Liver (tissue), 3 donors: ENCODE results near the gene BPHL.

Source experiments
- ATF3 ChIP-seq: IDR thresholded peaks from 2 replicates; pipeline ENCODE4 v1.6.1; 2016; ENCODE audit warnings: antibody characterized with exemption
- CTCF ChIP-seq: fragments of 150-350 bp; IDR thresholded peaks from 2 replicates; pipeline ENCODE4 v1.5.1; 2017; ENCODE audit warnings: improper control_type of control experiment, low read depth, low read length; ENCODE audit not compliant: missing input control
- JUND ChIP-seq, 2 donors: IDR thresholded peaks; 2 replicates each; pipeline ENCODE4 v1.6.1; 2016; ENCODE audit warnings: antibody characterized with exemption in 2 of 2
- RAD21 ChIP-seq, 2 donors: IDR thresholded peaks; 2 replicates each; pipeline ENCODE4 v1.6.1; 2016; ENCODE audit warnings: antibody characterized with exemption in 2 of 2, mild to moderate bottlenecking in 2 of 2
- donor health status: healthy.
- donor health status: healthy.

- TF ChIP-seq CTCF (no peak), RAD21 (IDR thresholded peaks at IDR 0.05) (no peak), ATF3 (no peak), JUND (IDR thresholded peaks at IDR 0.05) (no peak)
Observed at GRCh38 chr6:3102875-3103274, 15.6 kb upstream of the BPHL start.
